Measurements from ENCODE around the gene MBLAC2.

MBLAC2 gene

DNA sequence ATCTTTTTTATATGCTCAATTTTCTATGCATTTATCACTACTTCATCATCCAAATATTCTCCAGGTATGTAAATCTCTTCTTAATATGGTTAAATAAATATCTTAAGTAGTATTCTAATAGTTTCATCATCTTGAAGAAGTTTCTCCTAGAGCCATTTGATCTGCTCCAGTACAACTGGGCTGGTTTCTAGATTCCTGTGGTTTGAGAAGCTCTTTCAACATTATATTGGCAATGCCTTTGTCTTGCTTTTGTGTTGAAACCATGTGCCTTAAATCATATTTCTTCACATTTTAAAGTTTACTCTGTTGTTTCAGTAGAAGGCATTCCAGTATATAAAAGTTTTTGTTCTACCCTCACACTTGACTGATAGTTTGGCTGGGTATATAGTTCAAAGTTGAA is 27.6 kb downstream of the MBLAC2 start:
- no peak for DNase-seq

GRCh38 chr5:90440644-90441043 is 33.9 kb downstream of the MBLAC2 start:
- no peak for DNase-seq

- DNase-seq = no peak
These were observed 36.5 kb downstream of the MBLAC2 start for GRCh38 chr5:90438100-90438499.

GRCh38 chr5:90437663-90438062 is 36.9 kb downstream of the MBLAC2 start:
- no peak for DNase-seq

DNA sequence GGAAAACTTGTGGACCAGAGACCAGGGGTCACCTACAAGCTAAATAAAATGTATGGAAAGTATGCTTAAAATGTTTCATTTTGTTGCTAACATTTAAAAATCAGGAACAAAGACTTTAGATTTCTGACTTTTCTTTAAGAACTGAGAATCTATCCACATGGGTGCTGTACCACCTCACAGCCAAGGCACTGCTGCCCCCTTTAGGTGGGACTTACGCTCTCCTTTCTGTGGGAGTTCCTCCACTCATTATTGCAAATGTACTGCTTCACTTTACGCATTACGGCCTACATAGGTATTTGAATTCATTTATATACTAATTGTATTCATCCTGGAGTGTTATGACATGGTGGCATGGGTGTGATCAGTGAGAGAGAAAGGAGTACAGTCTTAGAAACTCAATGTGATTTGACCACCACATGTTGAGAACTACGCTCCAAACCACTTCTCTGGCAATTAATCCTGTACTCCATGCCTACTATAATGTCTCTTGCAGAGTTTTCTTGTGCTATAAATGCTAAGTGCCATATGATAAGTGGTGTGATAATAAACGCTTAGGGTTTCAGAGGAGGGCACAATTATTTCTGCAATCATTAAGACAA is 40.4 kb downstream of the MBLAC2 start:
- no peak for DNase-seq

- no peak for DNase-seq
These were observed 50.3 kb downstream of the MBLAC2 start for GRCh38 chr5:90424245-90424644.

DNA sequence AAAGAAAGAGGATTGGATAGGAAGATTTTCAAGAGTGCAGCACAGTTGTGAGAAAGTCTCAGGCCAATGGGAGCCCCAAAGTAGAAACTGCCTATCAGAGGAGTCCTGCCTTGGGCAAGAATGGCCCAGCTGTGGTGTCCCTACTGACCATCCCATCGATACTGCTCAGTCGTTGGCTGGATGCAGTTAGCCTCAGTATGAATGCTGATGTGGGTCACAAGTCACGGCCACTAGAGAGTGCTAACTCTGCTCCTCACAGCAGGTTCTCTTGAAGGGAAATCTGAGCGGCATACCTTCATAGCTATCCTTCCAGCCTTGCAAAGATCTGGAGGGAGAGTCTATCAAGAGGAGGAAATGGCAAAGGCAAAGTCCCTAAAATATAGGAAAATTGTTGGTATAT is 53.4 kb downstream of the MBLAC2 start:
- DNase-seq = no peak

GRCh38 chr5:90418214-90418613 is 56.4 kb downstream of the MBLAC2 start:
- DNase-seq = no peak

DNA sequence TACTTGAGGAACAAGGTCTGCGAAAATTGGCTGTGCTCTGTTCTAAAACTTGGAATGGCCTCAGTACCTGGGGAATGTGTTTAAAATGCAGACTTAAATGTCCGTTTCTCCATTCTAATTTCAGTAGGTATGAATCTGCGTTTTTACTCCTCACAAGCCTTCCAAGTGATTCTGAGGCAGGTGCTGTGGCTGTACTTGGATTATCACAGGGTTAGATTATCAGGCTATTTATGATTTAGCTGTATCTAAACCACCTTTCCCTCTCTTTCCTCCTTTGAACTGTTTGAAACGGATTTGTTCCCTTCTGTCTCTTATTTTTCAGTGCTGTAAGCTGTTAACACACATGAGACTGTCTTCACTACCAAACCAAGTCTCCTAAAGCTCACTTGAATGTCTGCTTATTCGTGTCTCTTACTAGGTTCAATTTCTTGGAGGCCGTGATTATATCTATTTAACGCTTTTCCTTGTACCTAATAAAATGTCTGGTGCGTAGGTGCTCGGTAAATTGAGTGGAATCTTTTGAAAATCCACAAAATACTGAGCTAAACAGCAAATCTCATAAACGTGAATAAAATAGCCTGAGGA is 64.3 kb downstream of the MBLAC2 start:
- no peak for DNase-seq

GRCh38 chr5:90409318-90410177 is 65.0 kb downstream of the MBLAC2 start, which contains the start of gene CETN3:
CETN3 (minus strand) TSS chr5:90409756; CDS start chr5:90409661, 95 bp downstream.
- DNase-seq = peak; percentile 86

DNA sequence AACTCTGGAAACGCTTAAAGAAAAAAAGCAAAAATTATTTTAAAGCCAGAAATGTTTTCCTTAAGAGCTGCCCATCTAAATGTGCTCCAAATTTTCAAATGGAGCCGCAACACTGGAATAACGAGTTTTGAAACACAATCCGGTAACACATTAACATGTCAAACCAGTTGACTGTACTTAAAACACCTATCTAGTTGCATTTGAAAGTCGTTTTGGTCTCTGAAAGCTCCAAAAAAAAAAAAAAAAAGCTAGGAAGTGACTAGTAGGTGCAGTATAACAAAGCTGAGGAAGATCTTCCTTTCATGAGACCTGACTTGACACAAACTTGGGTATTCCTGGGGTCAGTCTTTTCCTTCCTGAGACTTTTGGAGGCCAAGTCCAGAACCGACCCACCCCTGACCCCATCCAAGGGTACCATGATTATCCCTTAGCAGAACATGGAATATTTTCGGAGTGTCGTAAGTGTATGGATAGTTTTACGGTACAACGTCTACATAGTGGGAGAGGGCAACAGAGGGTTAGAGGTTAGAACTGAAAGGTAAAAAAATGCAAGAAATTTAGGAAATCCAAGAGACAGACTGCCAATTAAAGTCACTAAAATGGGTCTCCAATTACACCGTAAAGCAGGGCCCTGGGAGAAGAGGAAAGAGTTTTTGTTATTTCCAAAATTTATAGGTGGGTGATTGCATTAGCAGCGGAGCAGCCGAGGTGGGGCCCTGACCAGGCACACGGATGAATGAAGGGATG is 65.8 kb downstream of the MBLAC2 start:
- no peak for DNase-seq

All from NCI-H187 treated with DMSO at 0.1 percent for 48 hours (cell line).